K562 (cell line): ENCODE measurements around the gene SEZ6L. TPM values are rescaled to one million over a fixed set of nuclear protein-coding genes. Genes with fewer than 3 reads are reported as not detected.

Experiments used
- ARHGAP35 ChIP-seq: fragments of 450-650 bp; IDR thresholded peaks from 2 replicates; pipeline ENCODE4 v1.6.1; 2018; ENCODE audit not compliant: partially characterized antibody
- CBX1 ChIP-seq: sonication (generic); IDR thresholded peaks from 2 replicates; pipeline ENCODE4 v1.6.1; 2016; ENCODE audit warnings: antibody characterized with exemption, low read depth, mild to moderate bottlenecking
- CBX5 ChIP-seq: IDR thresholded peaks from 2 replicates; pipeline ENCODE4 v1.6.1; 2014; ENCODE audit warnings: low read depth, borderline replicate concordance
- E2F3 ChIP-seq: fragments of 250-450 bp; sonication (Bioruptor Pico); IDR thresholded peaks from 2 replicates; pipeline ENCODE4 v1.4.0; 2020; ENCODE audit warnings: mild to moderate bottlenecking
- FOSL1 ChIP-seq: fragments of 200-800 bp; sonication (Bioruptor generic); conservative IDR thresholded peaks from 2 replicates; pipeline ENCODE4 v1.6.1; 2016; ENCODE audit warnings: missing genetic modification characterization, missing compliant biosample characterization
- GATA2 ChIP-seq: sonication (generic); formaldehyde crosslinking; IDR thresholded peaks from 2 replicates; pipeline ENCODE4 v1.4.0; 2020; ENCODE audit warnings: mild to moderate bottlenecking, missing genetic modification reagents
- HNRNPK ChIP-seq: fragments of 200-400 bp; formaldehyde crosslinking; IDR thresholded peaks from one replicate; pipeline ENCODE4 v1.6.1; 2018; ENCODE audit warnings: mild to moderate bottlenecking, low read depth, low read length; ENCODE audit not compliant: poor library complexity, severe bottlenecking
- HNRNPL ChIP-seq: fragments of 200-400 bp; formaldehyde crosslinking; IDR thresholded peaks from 2 replicates; pipeline ENCODE4 v1.6.1; 2017; ENCODE audit warnings: low read depth, mild to moderate bottlenecking, low read length
- KAT7 ChIP-seq: sonication (generic); formaldehyde crosslinking; IDR thresholded peaks from 2 replicates; pipeline ENCODE4 v1.8.0; 2022; ENCODE audit warnings: missing genetic modification reagents, mild to moderate bottlenecking, borderline replicate concordance
- KLF13 ChIP-seq: fragments of 450-650 bp; IDR thresholded peaks from 2 replicates; pipeline ENCODE4 v1.6.1; 2016; ENCODE audit warnings: missing genetic modification characterization, low read depth, mild to moderate bottlenecking, missing compliant biosample characterization, moderate library complexity, borderline replicate concordance
- KLF16 ChIP-seq: IDR thresholded peaks from 2 replicates; pipeline ENCODE4 v1.6.1; 2016; ENCODE audit warnings: antibody characterized with exemption
- LARP7 ChIP-seq: fragments of 450-650 bp; IDR thresholded peaks from 2 replicates; pipeline ENCODE4 v1.6.1; 2016
- MIER1 ChIP-seq: fragments of 450-650 bp; IDR thresholded peaks from 2 replicates; pipeline ENCODE4 v1.6.1; 2016; ENCODE audit warnings: antibody characterized with exemption, mild to moderate bottlenecking, low read depth
- NR2C1 ChIP-seq, 2 experiments: fragments of 450-650 bp; IDR thresholded peaks; 2 replicates each; pipeline ENCODE4 v1.6.1; 2017; ENCODE audit warnings: mild to moderate bottlenecking in 2 of 2, antibody characterized with exemption in 1 of 2, inconsistent platforms in 1 of 2, missing compliant biosample characterization in 1 of 2, missing genetic modification characterization in 1 of 2
- NR3C1 ChIP-seq: sonication (generic); formaldehyde crosslinking; IDR thresholded peaks from 2 replicates; pipeline ENCODE4 v1.8.1; 2022; ENCODE audit warnings: missing genetic modification reagents
- NRF1 ChIP-seq, 2 experiments: fragments of 450-650 bp; IDR thresholded peaks in 1 of 2; conservative IDR thresholded peaks in 1 of 2; 2 replicates each; pipeline ENCODE4 v1.6.1; 2014; ENCODE audit warnings: mild to moderate bottlenecking in 2 of 2
- RBBP5 ChIP-seq: fragments of 200-600 bp; sonication (generic); IDR thresholded peaks from 2 replicates; pipeline ENCODE4 v1.6.1; 2012; ENCODE audit warnings: borderline replicate concordance, mild to moderate bottlenecking, low read length, control low read depth, inconsistent platforms; ENCODE audit not compliant: insufficient read depth, poor library complexity, severe bottlenecking
- RBM17 ChIP-seq: fragments of 200-400 bp; formaldehyde crosslinking; IDR thresholded peaks from 2 replicates; pipeline ENCODE4 v1.6.1; 2017; ENCODE audit warnings: low read depth, mild to moderate bottlenecking, low read length, borderline replicate concordance
- RBM22 ChIP-seq: fragments of 200-400 bp; formaldehyde crosslinking; IDR thresholded peaks from 2 replicates; pipeline ENCODE4 v1.6.1; 2018; ENCODE audit warnings: low read length, low read depth; ENCODE audit not compliant: poor library complexity, severe bottlenecking
- RFX1 ChIP-seq: fragments of 450-650 bp; IDR thresholded peaks from 2 replicates; pipeline ENCODE4 v1.6.1; 2016; ENCODE audit warnings: mild to moderate bottlenecking, moderate library complexity
- RNF219 ChIP-seq: fragments of 250-450 bp; sonication (Bioruptor Pico); IDR thresholded peaks from 2 replicates; pipeline ENCODE4 v1.5.0; 2022; ENCODE audit warnings: mild to moderate bottlenecking
- SMARCC2 ChIP-seq: fragments of 450-650 bp; IDR thresholded peaks from 2 replicates; pipeline ENCODE4 v1.6.1; 2017; ENCODE audit warnings: antibody characterized with exemption, moderate library complexity, mild to moderate bottlenecking, low read depth
- TAL1 ChIP-seq: fragments of 450-650 bp; IDR thresholded peaks from 2 replicates; pipeline ENCODE4 v1.6.1; 2016; ENCODE audit warnings: mild to moderate bottlenecking
- TEAD4 ChIP-seq, 2 experiments: sonication (generic) in 1 of 2; formaldehyde crosslinking in 1 of 2; IDR thresholded peaks; 2 replicates each; pipeline versions ENCODE4 v1.6.1 to v1.8.0; 2012 to 2022; ENCODE audit warnings: borderline replicate concordance in 1 of 2, inconsistent platforms in 1 of 2, low read length in 1 of 2, mild to moderate bottlenecking in 1 of 2, missing genetic modification reagents in 1 of 2
- ZFP1 ChIP-seq: fragments of 450-650 bp; formaldehyde crosslinking; IDR thresholded peaks from 2 replicates; pipeline ENCODE4 v1.4.0; 2020; ENCODE audit warnings: mild to moderate bottlenecking, mixed read lengths
- ZNF140 ChIP-seq: fragments of 250-450 bp; sonication (Bioruptor Pico); IDR thresholded peaks from 2 replicates; pipeline ENCODE4 v1.8.0; 2021; ENCODE audit warnings: moderate library complexity, mild to moderate bottlenecking, inconsistent platforms
- ZNF239 ChIP-seq: fragments of 250-450 bp; sonication (Bioruptor Pico); IDR thresholded peaks from 2 replicates; pipeline ENCODE4 v1.4.0; 2020; ENCODE audit warnings: mild to moderate bottlenecking
- ZNF445 ChIP-seq: fragments of 250-450 bp; sonication (Bioruptor Pico); IDR thresholded peaks from 2 replicates; pipeline ENCODE4 v1.4.0; 2020; ENCODE audit warnings: low read depth, mild to moderate bottlenecking, moderate library complexity
- ZNF76 ChIP-seq: fragments of 250-450 bp; sonication (Bioruptor Pico); IDR thresholded peaks from 2 replicates; pipeline ENCODE4 v1.4.0; 2020; ENCODE audit warnings: mild to moderate bottlenecking, moderate library complexity, borderline replicate concordance
- polyA plus RNA-seq, 8 experiments: library from polyadenylated mRNA; depleted of rRNA in 4 of 8; stranded (reverse) in 5 of 8; unstranded in 3 of 8; fragments of >200 nt; fragmentation: Nextera tagmentation in 2 of 8; fragmentation: Illumina TruSeq in 1 of 8; extraction: Ambion mirVana in 2 of 8; extraction: Trizol in 1 of 8; gene quantifications; 2 replicates each; pipeline versions ENCODE4 v1.2.1 to v1.2.3, GENCODE V29; 2011 to 2014; ENCODE audit warnings: inconsistent platforms in 1 of 8, missing spikeins in 1 of 8
- total RNA-seq, 7 experiments: library from RNA; depleted of rRNA in 6 of 7; stranded (reverse); fragments of >200 nt in 6 of 7; fragmentation: Illumina TruSeq in 2 of 7; extraction: Trizol in 2 of 7; gene quantifications; 2 replicates each; pipeline versions ENCODE4 v1.2.1 to v1.2.3, GENCODE V29; 2011 to 2021; ENCODE audit warnings: low replicate concordance in 1 of 7

Gene SEZ6L
- total and polyA plus RNA-seq, 9 of the 15 experiments (the other 6 are each of a cell fraction or from before 2014, with no cell fraction given), result not detected

DNA sequence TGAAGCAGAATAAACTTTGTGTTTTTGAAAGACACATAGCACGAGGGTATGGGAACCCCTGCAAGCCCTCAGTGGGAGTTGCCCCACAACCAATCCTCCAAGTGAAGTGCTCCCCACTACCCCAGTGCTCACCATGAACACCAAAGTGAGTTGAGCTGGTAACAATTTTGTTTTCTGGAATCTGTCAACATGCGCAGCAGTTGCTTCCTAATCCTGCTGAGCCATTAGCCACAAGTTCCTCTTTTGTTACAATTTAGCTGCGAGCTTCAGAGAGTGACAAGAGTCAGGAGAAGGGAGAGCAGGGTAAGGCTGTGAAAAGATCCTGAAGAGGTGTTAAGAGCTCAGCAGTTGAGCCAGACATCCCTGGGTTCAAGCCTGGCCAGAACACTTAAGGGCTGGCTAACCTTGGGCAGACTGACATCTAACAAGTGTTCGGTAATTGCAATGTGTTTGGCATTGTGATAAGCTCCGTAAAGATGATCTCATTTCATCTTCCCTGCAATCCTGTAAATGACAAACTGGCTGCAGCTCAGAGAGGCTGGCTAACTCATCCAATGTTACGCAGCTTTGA is 235.7 kb downstream of the SEZ6L start (continued):
- TF ChIP-seq E2F3 (CRISPR knock-in tag), result no peak
- no peak for TF ChIP-seq NR2C1 (IDR thresholded peaks at IDR 0.05)
- 0 out of 2 replicates have a peak, but pooled peaks have one; percentile 24 for TF ChIP-seq NR2C1 (tag; IDR thresholded peaks at IDR 0.05)
- peak; percentile 86 for TF ChIP-seq KLF16
- peak; percentile 85 to 88 for TF ChIP-seq NRF1 (conservative IDR thresholded peaks at IDR 0.05 in 1 of 2, IDR thresholded peaks at IDR 0.05 in 1 of 2)
- TF ChIP-seq ZNF140 (CRISPR knock-in tag), result no peak
- no peak; the same call in 1 of the 2 replicates for TF ChIP-seq CBX1
- no peak for TF ChIP-seq ZNF445 (CRISPR knock-in tag)
- TF ChIP-seq RBM22, result no peak
- peak; percentile 83 for TF ChIP-seq GATA2
- TF ChIP-seq KLF13 (tag), result no peak
- no peak for TF ChIP-seq ZFP1 (CRISPR knock-in tag)
- no peak for TF ChIP-seq HNRNPK
- TF ChIP-seq MIER1, result no peak
- no peak for TF ChIP-seq KAT7 (CRISPR knock-in tag)
- no peak for TF ChIP-seq NR3C1 (CRISPR knock-in tag)
- 0 out of 2 replicates have a peak, but pooled peaks have one; percentile 27 for TF ChIP-seq CBX5
- 0 out of 2 replicates have a peak, but pooled peaks have one; percentile 15 for TF ChIP-seq ZNF239
- TF ChIP-seq RNF219, result no peak
- peak; percentile 93 for TF ChIP-seq TEAD4 (IDR thresholded peaks at IDR 0.05; ENCODE audit: low read length)
- no peak for TF ChIP-seq TEAD4 (CRISPR knock-in tag; IDR thresholded peaks at IDR 0.05; ENCODE audit: borderline replicate concordance)
- peak; percentile 92 for TF ChIP-seq SMARCC2
- peak; percentile 55 for TF ChIP-seq FOSL1 (tag)
- TF ChIP-seq HNRNPL, result no peak
- no peak for TF ChIP-seq ZNF76 (CRISPR knock-in tag)
- no peak for TF ChIP-seq LARP7
- no peak for TF ChIP-seq RBM17
- TF ChIP-seq RBBP5, result peak; percentile 31
- TF ChIP-seq RFX1, result no peak
- TF ChIP-seq ARHGAP35, result no peak
- TF ChIP-seq TAL1, result peak; percentile 90
